Astrocyte of the spinal cord (primary cell): ENCODE measurements around the gene TALDO1.
A peak's percentile ranks its signal among the peaks of the same experiment; 100 is the strongest.

Source experiments
- DNase-seq: peaks from one replicate; pipeline ENCODE4 v3.0.0; 2011; ENCODE audit warnings: low read depth, low spot score
- H3K4me3 ChIP-seq: 2 replicates; pipeline ENCODE4 v1.5.1; 2011; ENCODE audit warnings: low read depth, mild to moderate bottlenecking, low read length, moderate library complexity
- in situ Hi-C: cut with HindIII; loops from 2 replicates; pipeline ENCODE4 v1.10.0; 2017; ENCODE audit warnings: low sequenced_read_pairs
- TF ChIP-seq, protein P1 (sequence below): IDR thresholded peaks from 2 replicates; pipeline ENCODE4 v1.5.1; 2012; ENCODE audit warnings: low read depth, mild to moderate bottlenecking, low read length, inconsistent platforms

TALDO1 gene

DNA sequence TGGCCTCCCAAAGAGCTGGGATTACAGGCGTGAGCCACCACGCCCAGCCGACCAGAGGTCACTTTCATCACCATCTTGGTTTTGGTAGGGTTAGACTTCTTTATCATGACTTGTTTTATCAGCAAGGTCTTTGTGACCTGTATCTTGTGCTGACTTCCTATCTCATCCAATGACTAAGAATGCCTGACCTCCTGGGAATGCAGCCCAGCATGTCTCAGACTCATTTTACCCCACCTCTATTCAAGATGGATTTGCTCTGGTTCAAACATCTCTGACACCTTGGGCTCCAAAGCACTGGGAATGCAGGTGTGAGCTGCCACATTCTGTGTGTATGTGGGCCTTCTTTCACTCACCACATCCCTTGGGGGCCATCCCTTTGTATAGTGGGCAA, 5.1 kb upstream of the TALDO1 start:
- no peak overlapping the region for H3K4me3 ChIP-seq
- in situ Hi-C loops, result no loop called here
- no peak for DNase-seq
- TF ChIP-seq, protein P1, sequence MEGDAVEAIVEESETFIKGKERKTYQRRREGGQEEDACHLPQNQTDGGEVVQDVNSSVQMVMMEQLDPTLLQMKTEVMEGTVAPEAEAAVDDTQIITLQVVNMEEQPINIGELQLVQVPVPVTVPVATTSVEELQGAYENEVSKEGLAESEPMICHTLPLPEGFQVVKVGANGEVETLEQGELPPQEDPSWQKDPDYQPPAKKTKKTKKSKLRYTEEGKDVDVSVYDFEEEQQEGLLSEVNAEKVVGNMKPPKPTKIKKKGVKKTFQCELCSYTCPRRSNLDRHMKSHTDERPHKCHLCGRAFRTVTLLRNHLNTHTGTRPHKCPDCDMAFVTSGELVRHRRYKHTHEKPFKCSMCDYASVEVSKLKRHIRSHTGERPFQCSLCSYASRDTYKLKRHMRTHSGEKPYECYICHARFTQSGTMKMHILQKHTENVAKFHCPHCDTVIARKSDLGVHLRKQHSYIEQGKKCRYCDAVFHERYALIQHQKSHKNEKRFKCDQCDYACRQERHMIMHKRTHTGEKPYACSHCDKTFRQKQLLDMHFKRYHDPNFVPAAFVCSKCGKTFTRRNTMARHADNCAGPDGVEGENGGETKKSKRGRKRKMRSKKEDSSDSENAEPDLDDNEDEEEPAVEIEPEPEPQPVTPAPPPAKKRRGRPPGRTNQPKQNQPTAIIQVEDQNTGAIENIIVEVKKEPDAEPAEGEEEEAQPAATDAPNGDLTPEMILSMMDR, result no peak

DNA sequence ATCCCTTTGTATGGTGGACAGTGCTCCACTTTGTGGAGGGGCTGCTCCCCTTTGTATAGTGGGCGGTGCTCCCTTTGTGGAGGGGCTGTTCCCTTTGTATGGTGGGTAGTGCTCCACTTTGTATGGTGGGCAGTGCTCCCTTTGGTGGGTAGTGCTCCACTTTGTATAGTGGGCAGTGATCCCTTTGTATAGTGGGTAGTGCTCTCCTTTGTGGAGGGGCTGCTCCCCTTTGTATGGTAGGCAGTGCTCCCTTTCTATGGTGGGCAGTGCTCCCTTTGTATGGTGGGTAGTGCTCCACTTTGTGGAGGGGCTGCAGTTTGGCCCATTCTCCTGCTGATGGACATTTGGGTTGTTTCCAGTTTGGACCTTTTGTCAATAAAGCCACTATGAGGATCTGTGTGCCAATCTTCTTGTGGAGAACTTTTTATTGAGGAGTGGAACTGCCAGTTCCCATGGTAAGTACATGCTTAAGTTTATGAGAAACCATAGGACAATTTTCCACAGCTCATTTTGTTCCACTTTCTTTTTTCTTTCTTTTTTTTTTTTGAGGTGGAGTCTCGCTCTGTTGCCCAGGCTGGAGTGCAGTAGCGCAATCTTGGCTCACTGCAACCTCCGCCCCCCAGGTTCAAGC, 4.6 kb upstream of the TALDO1 start:
- in situ Hi-C loops, result no loop called here
- H3K4me3 ChIP-seq, result no peak overlapping the region
- TF ChIP-seq, protein P1, result no peak
- no peak for DNase-seq

DNA sequence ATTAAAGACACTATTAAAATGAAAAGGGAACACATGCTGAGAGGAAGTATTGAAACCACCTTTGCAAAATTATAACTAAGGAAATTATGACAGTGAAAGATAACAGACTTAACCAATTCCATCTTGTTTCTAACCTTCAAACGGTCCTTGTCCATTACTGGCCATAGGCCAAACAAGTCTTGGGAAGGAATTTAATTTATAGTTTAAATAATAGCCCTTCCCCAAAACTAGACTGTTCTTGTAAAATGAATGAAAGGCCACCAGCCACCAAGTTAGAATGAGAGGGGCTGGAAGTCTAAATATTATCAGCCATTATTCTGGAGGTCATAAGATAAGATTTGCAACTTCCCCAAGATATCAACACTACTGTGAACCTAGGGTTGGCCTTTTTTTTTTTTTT, 1.8 kb upstream of the TALDO1 start:
- DNase-seq, result no peak
- TF ChIP-seq, protein P1, result no peak
- no peak overlapping the region for H3K4me3 ChIP-seq
- in situ Hi-C loops, result no loop called here

DNA sequence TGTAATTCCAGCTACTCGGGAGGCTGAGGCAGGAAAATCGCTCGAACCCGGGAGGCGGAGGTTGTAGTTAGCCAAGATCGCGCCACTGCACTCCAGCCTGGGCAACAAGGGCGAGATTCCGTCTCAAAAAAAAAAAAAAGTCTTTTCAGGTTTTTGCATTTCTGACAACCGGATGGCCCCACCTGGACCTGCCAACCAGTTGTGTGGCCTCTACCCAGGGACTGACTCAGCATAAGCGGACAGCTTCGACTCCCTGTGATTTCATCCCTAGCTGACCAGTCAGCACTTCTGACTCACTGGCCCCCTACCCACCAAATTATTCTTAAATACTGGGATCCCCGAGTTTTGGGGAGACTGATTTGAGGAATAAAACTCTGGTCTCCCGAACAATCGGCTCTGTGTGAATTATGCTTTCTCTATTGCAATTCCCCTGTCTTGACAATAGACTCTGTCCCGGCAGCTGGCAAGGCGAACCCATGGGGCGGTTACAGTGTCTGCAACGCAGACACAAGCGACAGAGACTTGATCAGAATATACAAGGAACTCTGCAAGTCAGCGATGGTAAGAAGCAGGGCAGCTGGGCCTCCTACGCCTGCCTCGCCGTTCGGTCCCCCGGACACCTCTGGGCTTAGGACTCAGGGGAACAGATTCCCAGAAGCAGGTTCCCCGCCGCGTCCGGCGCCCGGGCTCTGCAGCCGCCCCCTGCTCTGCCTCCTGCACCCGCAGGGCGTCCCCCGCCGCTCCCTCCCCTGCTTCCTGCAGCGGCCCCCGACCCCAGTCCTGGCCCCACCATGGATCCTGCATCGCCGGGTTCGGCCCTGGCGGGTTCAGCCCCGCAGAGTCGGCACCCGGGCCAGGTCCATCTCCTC, 741 bp upstream of the TALDO1 start:
- in situ Hi-C loops, result no loop called here
- H3K4me3 ChIP-seq, result peak overlapping the region; percentile 53
- TF ChIP-seq, protein P1, result no peak
- peak; percentile 29 for DNase-seq

DNA sequence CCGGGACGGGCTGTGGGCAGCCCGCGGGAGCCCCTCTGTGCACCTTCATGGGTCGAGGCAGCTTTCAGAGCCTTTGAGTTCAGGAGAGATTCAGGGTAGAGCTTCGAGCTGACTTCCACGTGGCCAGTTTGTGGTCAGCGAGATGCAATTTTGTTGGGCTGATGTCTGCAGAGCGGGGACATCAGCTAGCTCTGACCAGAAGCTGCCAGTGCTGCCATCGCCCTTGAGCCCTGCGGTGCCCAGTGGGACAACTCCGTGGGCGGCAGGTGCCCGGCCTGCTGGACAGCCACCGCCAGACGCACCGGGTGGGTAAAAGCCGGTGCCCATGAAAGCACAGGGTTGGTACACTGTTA, 719 bp downstream of the TALDO1 start:
- DNase-seq, result no peak
- peak overlapping the region; percentile 60 for H3K4me3 ChIP-seq
- in situ Hi-C loops, result no loop called here
- TF ChIP-seq, protein P1, result no peak

DNA sequence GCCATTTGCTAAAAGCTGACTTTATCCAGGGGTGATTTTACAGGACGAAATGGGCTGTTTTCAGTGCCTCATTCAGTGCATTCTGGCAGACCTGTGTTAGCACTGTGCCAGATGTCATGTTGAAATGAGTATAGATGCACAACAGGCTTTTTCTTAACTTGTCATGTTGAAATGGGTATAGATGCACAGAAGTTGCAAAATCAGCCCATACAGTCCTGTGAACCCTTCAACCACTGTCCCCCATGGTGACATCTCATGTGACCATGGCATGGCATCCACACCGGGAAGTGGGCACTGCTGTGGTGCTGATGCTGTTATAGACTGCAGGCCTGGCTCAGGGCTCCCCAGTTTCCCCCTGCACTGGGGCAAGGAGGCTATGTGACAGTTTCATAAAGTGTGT, 2.5 kb downstream of the TALDO1 start:
- in situ Hi-C loops, result no loop called here
- no peak overlapping the region for H3K4me3 ChIP-seq
- no peak for DNase-seq
- TF ChIP-seq, protein P1, result no peak
